Measurements from ENCODE around the gene TPBGL. TPM values are rescaled to one million over a fixed set of nuclear protein-coding genes. Genes with fewer than 3 reads are reported as not detected.

Gene TPBGL
- total RNA-seq, 1 donor from 2014 or later = 7.0 TPM

GRCh38 chr11:75244052-75244814 lies 3.7 kb downstream of the TPBGL start:
- no peak for TF ChIP-seq CTCF (IDR thresholded peaks at IDR 0.05; ENCODE audit: unreplicated experiment)
- Mint-ChIP-seq H3K27me3 (ENCODE audit: unreplicated experiment) (peaks cover 23% of the 10 kb centered on the region), H3K27ac (ENCODE audit: unreplicated experiment) (no peak overlapping the region), H3K4me3 (ENCODE audit: unreplicated experiment) (no peak overlapping the region), H3K4me1 (ENCODE audit: unreplicated experiment) (peaks cover 17% of the 10 kb centered on the region), H3K9me3 (ENCODE audit: unreplicated experiment) (no peaks in the 10 kb centered on the region), H3K36me3 (ENCODE audit: low read depth, unreplicated experiment) (peaks cover 4% of the 10 kb centered on the region)
- DNase-seq (ENCODE audit: low spot score) = no peak

- no peak for TF ChIP-seq CTCF (IDR thresholded peaks at IDR 0.05; ENCODE audit: unreplicated experiment)
- no peak for DNase-seq (ENCODE audit: low spot score)
- Mint-ChIP-seq H3K9me3 (ENCODE audit: unreplicated experiment) (no peaks in the 10 kb centered on the region), H3K4me3 (ENCODE audit: unreplicated experiment) (peak overlapping the region; percentile 59), H3K36me3 (ENCODE audit: low read depth, unreplicated experiment) (peaks cover 4% of the 10 kb centered on the region), H3K4me1 (ENCODE audit: unreplicated experiment) (peaks cover 17% of the 10 kb centered on the region), H3K27ac (ENCODE audit: unreplicated experiment) (no peak overlapping the region), H3K27me3 (ENCODE audit: unreplicated experiment) (peaks cover 15% of the 10 kb centered on the region)
Measured at GRCh38 chr11:75245356-75246005, 4.9 kb downstream of the TPBGL start.

- H3K27me3 Mint-ChIP-seq (ENCODE audit: unreplicated experiment) = peaks cover 15% of the 10 kb centered on the region
- H3K4me3 Mint-ChIP-seq (ENCODE audit: unreplicated experiment) = no peak overlapping the region
- no peak for TF ChIP-seq CTCF (IDR thresholded peaks at IDR 0.05; ENCODE audit: unreplicated experiment)
- peaks cover 17% of the 10 kb centered on the region for H3K4me1 Mint-ChIP-seq (ENCODE audit: unreplicated experiment)
- peaks cover 4% of the 10 kb centered on the region for H3K36me3 Mint-ChIP-seq (ENCODE audit: low read depth, unreplicated experiment)
- H3K9me3 Mint-ChIP-seq (ENCODE audit: unreplicated experiment) = no peaks in the 10 kb centered on the region
- H3K27ac Mint-ChIP-seq (ENCODE audit: unreplicated experiment) = no peak overlapping the region
- DNase-seq (ENCODE audit: low spot score) = no peak
Measured at GRCh38 chr11:75246006-75246670, 5.6 kb downstream of the TPBGL start.

DNA sequence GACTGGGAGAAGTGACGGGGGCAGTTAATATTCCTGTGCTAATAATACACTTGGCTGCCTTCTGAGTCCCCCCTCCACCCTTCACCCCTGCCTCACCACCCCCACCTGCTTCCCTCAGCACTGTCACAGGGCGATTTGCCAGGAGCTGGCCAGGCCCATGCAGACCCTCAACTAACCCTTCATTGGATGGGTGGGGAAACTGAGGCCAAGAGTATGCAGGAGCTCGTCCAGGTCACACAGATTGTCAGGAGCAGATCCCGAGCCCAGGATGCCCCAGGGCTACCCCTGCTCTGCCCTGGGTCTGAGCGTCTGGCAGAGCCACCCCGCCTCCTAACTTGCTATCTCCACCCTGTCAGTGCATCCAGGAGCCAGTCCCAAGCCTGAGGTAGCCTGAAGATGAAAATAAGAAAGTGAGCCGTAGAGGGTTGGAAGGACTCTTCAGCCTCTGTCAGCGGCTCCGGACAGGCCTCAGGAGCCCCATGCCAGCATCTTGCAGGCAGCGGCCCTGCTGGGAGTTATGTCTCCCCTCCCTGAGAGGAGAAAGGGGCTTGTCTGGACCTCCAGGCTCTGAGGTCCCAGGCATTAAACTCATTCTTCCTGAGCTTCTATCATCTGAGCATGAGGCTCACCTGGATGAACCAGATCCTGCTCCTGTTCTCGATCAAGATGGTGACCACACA lies 6.2 kb downstream of the TPBGL start:
- Mint-ChIP-seq H3K4me1 (ENCODE audit: unreplicated experiment) (peaks cover 17% of the 10 kb centered on the region), H3K9me3 (ENCODE audit: unreplicated experiment) (no peaks in the 10 kb centered on the region)

More for the DNA sequence above, 6.2 kb downstream of the TPBGL start:
- Mint-ChIP-seq H3K27ac (ENCODE audit: unreplicated experiment) (no peak overlapping the region), H3K4me3 (ENCODE audit: unreplicated experiment) (no peak overlapping the region), H3K27me3 (ENCODE audit: unreplicated experiment) (peaks cover 15% of the 10 kb centered on the region), H3K36me3 (ENCODE audit: low read depth, unreplicated experiment) (peaks cover 4% of the 10 kb centered on the region)
- no peak for TF ChIP-seq CTCF (IDR thresholded peaks at IDR 0.05; ENCODE audit: unreplicated experiment)
- DNase-seq (ENCODE audit: low spot score) = no peak
